ENCODE data around the gene MARCOL.

DNA sequence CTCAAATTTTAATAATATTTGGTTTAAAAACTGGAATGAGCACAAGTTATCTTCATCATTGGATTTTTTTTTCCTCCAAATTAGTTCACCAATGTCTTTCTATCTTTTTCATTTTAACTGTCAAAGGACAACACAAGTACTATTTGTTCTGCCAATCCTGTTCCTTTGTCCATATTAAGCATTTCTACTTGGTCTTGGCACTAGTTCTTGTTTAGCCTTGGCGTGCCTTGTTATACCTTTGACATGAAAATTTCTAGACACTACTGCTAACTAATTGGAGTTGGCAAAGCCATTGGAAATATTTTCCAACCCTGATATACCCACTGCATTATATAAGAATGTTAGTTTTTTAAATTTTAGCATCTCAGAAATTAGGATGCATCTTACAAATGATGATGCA, 31.7 kb upstream of the MARCOL start:
- TF ChIP-seq, protein P1, sequence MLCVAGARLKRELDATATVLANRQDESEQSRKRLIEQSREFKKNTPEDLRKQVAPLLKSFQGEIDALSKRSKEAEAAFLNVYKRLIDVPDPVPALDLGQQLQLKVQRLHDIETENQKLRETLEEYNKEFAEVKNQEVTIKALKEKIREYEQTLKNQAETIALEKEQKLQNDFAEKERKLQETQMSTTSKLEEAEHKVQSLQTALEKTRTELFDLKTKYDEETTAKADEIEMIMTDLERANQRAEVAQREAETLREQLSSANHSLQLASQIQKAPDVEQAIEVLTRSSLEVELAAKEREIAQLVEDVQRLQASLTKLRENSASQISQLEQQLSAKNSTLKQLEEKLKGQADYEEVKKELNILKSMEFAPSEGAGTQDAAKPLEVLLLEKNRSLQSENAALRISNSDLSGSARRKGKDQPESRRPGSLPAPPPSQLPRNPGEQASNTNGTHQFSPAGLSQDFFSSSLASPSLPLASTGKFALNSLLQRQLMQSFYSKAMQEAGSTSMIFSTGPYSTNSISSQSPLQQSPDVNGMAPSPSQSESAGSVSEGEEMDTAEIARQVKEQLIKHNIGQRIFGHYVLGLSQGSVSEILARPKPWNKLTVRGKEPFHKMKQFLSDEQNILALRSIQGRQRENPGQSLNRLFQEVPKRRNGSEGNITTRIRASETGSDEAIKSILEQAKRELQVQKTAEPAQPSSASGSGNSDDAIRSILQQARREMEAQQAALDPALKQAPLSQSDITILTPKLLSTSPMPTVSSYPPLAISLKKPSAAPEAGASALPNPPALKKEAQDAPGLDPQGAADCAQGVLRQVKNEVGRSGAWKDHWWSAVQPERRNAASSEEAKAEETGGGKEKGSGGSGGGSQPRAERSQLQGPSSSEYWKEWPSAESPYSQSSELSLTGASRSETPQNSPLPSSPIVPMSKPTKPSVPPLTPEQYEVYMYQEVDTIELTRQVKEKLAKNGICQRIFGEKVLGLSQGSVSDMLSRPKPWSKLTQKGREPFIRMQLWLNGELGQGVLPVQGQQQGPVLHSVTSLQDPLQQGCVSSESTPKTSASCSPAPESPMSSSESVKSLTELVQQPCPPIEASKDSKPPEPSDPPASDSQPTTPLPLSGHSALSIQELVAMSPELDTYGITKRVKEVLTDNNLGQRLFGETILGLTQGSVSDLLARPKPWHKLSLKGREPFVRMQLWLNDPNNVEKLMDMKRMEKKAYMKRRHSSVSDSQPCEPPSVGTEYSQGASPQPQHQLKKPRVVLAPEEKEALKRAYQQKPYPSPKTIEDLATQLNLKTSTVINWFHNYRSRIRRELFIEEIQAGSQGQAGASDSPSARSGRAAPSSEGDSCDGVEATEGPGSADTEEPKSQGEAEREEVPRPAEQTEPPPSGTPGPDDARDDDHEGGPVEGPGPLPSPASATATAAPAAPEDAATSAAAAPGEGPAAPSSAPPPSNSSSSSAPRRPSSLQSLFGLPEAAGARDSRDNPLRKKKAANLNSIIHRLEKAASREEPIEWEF (IDR thresholded peaks at IDR 0.05; ENCODE audit: insufficient replicate concordance, low read depth, low read length): no peak
- TF ChIP-seq, protein P2, sequence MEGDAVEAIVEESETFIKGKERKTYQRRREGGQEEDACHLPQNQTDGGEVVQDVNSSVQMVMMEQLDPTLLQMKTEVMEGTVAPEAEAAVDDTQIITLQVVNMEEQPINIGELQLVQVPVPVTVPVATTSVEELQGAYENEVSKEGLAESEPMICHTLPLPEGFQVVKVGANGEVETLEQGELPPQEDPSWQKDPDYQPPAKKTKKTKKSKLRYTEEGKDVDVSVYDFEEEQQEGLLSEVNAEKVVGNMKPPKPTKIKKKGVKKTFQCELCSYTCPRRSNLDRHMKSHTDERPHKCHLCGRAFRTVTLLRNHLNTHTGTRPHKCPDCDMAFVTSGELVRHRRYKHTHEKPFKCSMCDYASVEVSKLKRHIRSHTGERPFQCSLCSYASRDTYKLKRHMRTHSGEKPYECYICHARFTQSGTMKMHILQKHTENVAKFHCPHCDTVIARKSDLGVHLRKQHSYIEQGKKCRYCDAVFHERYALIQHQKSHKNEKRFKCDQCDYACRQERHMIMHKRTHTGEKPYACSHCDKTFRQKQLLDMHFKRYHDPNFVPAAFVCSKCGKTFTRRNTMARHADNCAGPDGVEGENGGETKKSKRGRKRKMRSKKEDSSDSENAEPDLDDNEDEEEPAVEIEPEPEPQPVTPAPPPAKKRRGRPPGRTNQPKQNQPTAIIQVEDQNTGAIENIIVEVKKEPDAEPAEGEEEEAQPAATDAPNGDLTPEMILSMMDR (IDR thresholded peaks at IDR 0.05 in 2 of 3, conservative IDR thresholded peaks at IDR 0.05 in 1 of 3; ENCODE audit: control insufficient read depth in 2 of 3, extremely low read depth in 1 of 3, insufficient read depth in 1 of 3, low read depth in 3 of 3, low read length in 3 of 3): no peak
- TF ChIP-seq REST (IDR thresholded peaks at IDR 0.05; ENCODE audit: low read depth, low read length) (no peak), PAX5 (IDR thresholded peaks at IDR 0.05; ENCODE audit: borderline replicate concordance, low read depth, low read length) (no peak), USF2 (IDR thresholded peaks at IDR 0.05; ENCODE audit: borderline replicate concordance, low read depth, low read length) (no peak), EP300 (IDR thresholded peaks at IDR 0.05; ENCODE audit: borderline replicate concordance in 1 of 2, control insufficient read depth in 1 of 2, low read depth in 2 of 2, low read length in 2 of 2) (no peak), CEBPB (IDR thresholded peaks at IDR 0.05; ENCODE audit: borderline replicate concordance in 1 of 2, low read depth in 2 of 2, low read length in 2 of 2) (no peak), POLR2AphosphoS5 (IDR thresholded peaks at IDR 0.05; ENCODE audit: low read length) (no peak), JUND (IDR thresholded peaks at IDR 0.05; ENCODE audit: low read depth, low read length) (no peak), TCF12 (IDR thresholded peaks at IDR 0.05; ENCODE audit: low read depth, low read length) (no peak)
- TF ChIP-seq, protein P3, sequence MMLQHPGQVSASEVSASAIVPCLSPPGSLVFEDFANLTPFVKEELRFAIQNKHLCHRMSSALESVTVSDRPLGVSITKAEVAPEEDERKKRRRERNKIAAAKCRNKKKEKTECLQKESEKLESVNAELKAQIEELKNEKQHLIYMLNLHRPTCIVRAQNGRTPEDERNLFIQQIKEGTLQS (IDR thresholded peaks at IDR 0.05; ENCODE audit: borderline replicate concordance, extremely low read depth, low read depth, low read length): no peak

Data from GM12878 (cell line).